HG03066 (cell line): Measurements from ENCODE around the gene PACSIN1.

Experiments used
- ATAC-seq: cut with Tn5 transposase; IDR thresholded peaks from one replicate; pipeline ENCODE4 v1.9.1; 2021; ENCODE audit warnings: low read depth; ENCODE audit not compliant: unreplicated experiment

Gene PACSIN1

GRCh38 chr6:34575326-34575725 lies 109.5 kb downstream of the PACSIN1 start:
- no peak for ATAC-seq

- no peak for ATAC-seq
Measured at GRCh38 chr6:34576286-34576955, 110.5 kb downstream of the PACSIN1 start.

- ATAC-seq: no peak
Measured at GRCh38 chr6:34578445-34579262, 112.8 kb downstream of the PACSIN1 start.

GRCh38 chr6:34580707-34581560 lies 115.1 kb downstream of the PACSIN1 start:
- ATAC-seq: no peak

GRCh38 chr6:34581561-34581920 lies 115.7 kb downstream of the PACSIN1 start:
- ATAC-seq: no peak

GRCh38 chr6:34583461-34583860 lies 117.6 kb downstream of the PACSIN1 start:
- no peak for ATAC-seq

GRCh38 chr6:34583861-34584604 lies 118.2 kb downstream of the PACSIN1 start:
- no peak for ATAC-seq

- no peak for ATAC-seq
Measured at GRCh38 chr6:34584694-34585093, 118.8 kb downstream of the PACSIN1 start.
